Natural killer cell treated with Interleukin-12 subunit alpha and Interleukin-12 subunit beta and Interleukin-15 and Interleukin-18, amount 100 ng/mL, for 72 hours (primary cell): ENCODE measurements around the gene COL5A2. TPM values are rescaled to one million over a fixed set of nuclear protein-coding genes. Genes with fewer than 3 reads are reported as not detected.

ENCODE experiments used
- ATAC-seq, 2 donors: fragments of 150-1000 bp; cut with Tn5 transposase in 1 of 2; sonication (Bioruptor Pico), chemical (Tn5 transposase) in 1 of 2; 2 replicates each; pipeline ENCODE4 v1.10.0; 2021
- DNase-seq: peaks from one replicate; pipeline ENCODE4 v3.0.0; 2022; ENCODE audit warnings: low spot score
- H3K27ac Mint-ChIP-seq, 2 donors: 1 replicate in 1 of 2; 2 replicates in 1 of 2; pipeline ENCODE4 v1.8.0; 2022; ENCODE audit warnings: mixed read lengths in 2 of 2, mild to moderate bottlenecking in 1 of 2, moderate library complexity in 1 of 2
- H3K27me3 Mint-ChIP-seq, 2 donors: 1 replicate in 1 of 2; 2 replicates in 1 of 2; pipeline ENCODE4 v1.8.0; 2022; ENCODE audit warnings: mixed read lengths in 2 of 2
- H3K36me3 Mint-ChIP-seq: one replicate; pipeline ENCODE4 v1.8.0; 2022; ENCODE audit warnings: mixed read lengths
- H3K4me1 Mint-ChIP-seq, 2 donors: 1 replicate in 1 of 2; 2 replicates in 1 of 2; pipeline ENCODE4 v1.8.0; 2022; ENCODE audit warnings: low read depth in 2 of 2, mixed read lengths in 2 of 2, mild to moderate bottlenecking in 1 of 2
- H3K4me3 Mint-ChIP-seq: one replicate; pipeline ENCODE4 v1.8.0; 2022; ENCODE audit warnings: mixed read lengths
- H3K9me3 Mint-ChIP-seq: 2 replicates; pipeline ENCODE4 v1.8.0; 2022; ENCODE audit warnings: mixed read lengths
- total RNA-seq, 2 donors: library from RNA; stranded (reverse); gene quantifications; one replicate each; pipeline ENCODE4 v1.2.3, GENCODE V29; 2022

COL5A2 gene
- total RNA-seq, 2 donors from 2014 or later = 0.14 to 0.53 TPM

DNA sequence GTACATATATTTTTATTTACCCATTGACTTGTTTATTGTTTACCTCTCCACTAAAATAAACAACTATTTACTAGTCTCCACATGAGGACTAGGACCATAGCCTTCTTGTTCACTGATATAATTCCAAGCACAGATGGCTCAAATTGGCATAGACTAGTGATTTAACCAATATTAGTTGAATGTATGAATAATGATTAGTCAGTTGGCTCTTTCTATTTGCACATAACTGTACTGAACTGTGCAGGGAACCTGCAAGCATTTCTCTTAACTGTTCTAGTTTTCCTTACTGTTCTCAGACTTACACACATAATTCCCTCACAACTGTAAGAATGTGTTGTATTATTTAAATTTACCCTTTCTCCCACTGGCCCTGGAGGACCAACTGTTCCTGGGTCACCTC lies 113.5 kb downstream of the COL5A2 start:
- Mint-ChIP-seq H3K4me1 (no peaks in the 10 kb centered on the region), H3K27me3 (no peaks in the 10 kb centered on the region), H3K9me3 (peaks cover 9% of the 10 kb centered on the region), H3K27ac (no peak overlapping the region), H3K36me3 (no peaks in the 10 kb centered on the region), H3K4me3 (no peak overlapping the region)
- ATAC-seq (no peak), DNase-seq (no peak)

DNA sequence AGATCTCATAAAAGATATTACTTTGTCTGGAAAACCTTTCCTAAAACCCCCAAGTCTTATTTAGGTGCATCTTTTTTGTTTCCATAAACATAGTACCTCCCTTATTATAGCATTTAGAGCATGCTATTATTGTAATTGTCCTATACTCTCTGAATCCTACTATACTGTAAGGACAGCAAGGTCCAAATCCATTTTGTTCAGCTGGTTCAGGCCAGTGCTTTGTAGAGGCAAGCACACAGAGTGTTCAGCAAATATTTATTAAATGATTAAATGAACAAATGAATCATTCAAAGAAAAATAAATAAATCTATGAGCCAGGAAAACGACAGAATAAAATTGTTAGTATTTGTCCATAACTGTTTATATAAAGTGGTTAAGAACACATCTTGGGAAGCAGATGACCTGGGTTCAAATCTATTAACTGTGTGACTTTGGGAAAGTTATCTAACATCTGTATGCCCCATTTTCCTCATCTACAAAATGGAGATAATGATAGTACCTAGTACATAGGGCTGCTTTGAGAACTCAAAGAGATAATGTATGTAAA lies 119.4 kb downstream of the COL5A2 start:
- no peak overlapping the region for H3K27ac Mint-ChIP-seq
- H3K4me3 Mint-ChIP-seq = no peak overlapping the region
- H3K27me3 Mint-ChIP-seq = no peaks in the 10 kb centered on the region
- no peaks in the 10 kb centered on the region for H3K4me1 Mint-ChIP-seq
- H3K36me3 Mint-ChIP-seq = no peaks in the 10 kb centered on the region
- DNase-seq (no peak), ATAC-seq (no peak)
- H3K9me3 Mint-ChIP-seq = peaks cover 4% of the 10 kb centered on the region

DNA sequence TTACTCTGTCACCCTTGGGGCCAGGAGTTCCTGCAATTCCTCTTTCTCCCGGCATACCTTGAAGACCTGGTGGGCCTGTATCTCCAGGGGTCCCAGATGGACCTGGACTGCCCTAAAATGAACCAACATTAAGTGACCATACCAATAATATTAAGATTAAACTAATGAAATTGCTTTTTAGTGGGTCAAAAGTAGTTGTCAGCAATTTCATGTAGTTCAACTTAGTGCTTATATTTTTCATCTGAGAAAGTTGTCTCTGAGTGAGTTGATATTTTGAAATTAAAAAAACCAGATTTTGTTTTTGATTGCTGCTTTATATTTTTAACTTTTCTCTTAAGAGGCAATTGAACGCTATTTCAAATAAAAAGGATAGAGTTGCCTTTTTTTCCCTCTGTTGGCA lies 122.2 kb downstream of the COL5A2 start:
- H3K4me3 Mint-ChIP-seq = no peak overlapping the region
- H3K36me3 Mint-ChIP-seq = no peaks in the 10 kb centered on the region
- H3K4me1 Mint-ChIP-seq = no peaks in the 10 kb centered on the region
- H3K9me3 Mint-ChIP-seq = peaks cover 4% of the 10 kb centered on the region
- ATAC-seq (no peak), DNase-seq (no peak)
- H3K27me3 Mint-ChIP-seq = no peaks in the 10 kb centered on the region
- H3K27ac Mint-ChIP-seq = no peak overlapping the region

DNA sequence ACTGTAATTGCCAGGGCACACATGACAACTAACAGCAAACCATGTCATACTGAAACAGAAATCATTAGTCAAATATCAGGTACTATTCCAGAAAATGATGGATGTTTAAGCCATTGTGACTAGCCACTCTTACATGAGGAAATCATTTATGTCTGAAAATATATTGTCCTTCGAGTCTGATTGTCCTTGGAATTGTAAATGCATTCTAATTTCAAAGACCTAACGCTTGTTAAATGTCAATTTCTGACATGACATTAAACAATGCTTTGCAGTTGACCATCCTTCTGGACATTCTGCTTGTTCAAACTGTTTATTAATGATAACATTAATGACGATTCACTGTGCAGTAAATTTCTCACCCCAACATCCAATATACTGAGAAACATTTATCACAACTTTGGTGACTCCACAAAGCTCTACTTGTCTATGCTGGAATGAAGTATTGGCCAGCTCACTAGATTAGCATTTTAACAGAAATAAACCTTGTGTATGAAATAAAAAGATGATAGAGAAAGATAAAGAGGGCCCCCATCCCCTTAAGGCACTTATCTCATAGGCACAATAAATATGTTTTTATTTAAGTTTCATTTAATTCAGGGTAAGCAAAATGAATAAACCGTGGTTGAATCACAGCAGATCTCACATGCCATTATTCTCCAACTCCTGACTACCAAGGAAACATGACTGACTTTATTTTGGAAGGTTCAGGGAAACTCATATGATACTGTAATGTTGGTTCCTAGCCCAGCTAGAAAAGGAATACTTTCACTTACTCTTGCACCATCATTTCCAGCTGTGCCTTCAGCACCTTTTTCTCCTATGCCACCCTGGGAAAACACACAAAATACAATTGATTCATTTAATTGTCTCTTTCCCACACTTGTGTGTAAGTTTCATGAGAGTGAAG lies 123.1 kb downstream of the COL5A2 start:
- H3K4me3 Mint-ChIP-seq = no peak overlapping the region
- no peaks in the 10 kb centered on the region for H3K4me1 Mint-ChIP-seq
- no peaks in the 10 kb centered on the region for H3K36me3 Mint-ChIP-seq
- no peak overlapping the region for H3K27ac Mint-ChIP-seq
- no peak for ATAC-seq
- no peaks in the 10 kb centered on the region for H3K27me3 Mint-ChIP-seq
- DNase-seq = no peak
- H3K9me3 Mint-ChIP-seq = peaks cover 4% of the 10 kb centered on the region

DNA sequence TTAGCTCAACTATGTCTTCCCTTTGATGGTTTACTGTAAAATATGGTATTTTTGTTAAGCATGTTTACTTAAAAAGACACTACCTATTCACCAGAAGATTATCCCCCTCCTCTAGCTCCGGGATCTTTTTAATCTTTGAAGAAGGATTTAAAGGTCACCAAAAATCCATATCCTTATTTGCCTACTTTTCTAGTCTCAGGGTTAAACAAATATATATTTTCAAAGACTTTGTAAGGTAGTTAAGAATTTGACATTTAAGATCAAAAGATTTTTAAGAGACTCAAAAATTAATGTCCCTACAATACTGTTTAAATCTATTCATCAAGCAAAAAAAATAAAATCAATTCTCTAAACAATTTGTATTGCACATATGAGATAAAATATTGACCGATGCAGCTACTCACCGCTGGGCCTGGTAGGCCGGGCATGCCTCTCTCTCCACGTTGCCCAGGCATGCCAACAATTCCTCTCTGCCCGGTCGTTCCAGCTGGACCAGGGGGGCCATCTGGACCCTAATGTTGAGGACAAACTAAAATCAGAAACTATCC lies 129.3 kb downstream of the COL5A2 start:
- no peak overlapping the region for H3K4me3 Mint-ChIP-seq
- ATAC-seq = no peak
- no peaks in the 10 kb centered on the region for H3K4me1 Mint-ChIP-seq
- H3K27me3 Mint-ChIP-seq = no peaks in the 10 kb centered on the region
- no peaks in the 10 kb centered on the region for H3K36me3 Mint-ChIP-seq
- DNase-seq = no peak
- H3K9me3 Mint-ChIP-seq = peaks cover 4% of the 10 kb centered on the region
- no peak overlapping the region for H3K27ac Mint-ChIP-seq

DNA sequence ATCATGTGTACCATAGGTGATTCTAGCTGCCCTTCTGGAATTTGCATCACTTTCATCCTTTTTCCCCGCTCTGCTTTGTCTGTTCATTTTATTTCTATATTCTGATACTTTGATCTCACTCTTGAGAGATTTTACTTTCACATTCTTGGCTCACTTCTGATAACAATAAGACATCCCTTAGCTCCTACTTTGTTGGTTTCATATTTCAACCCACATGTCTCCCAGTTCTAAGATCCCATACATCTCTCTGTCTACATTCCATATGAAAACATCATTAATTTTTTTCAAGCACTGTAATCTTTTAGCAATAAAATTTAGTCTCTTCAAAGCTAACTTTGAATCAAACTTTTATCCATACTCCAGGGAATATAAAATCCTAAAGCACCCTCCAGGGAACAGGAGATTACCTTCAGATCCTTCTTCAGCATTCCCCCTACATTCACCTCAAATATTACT lies 129.8 kb downstream of the COL5A2 start:
- no peak for ATAC-seq

DNA sequence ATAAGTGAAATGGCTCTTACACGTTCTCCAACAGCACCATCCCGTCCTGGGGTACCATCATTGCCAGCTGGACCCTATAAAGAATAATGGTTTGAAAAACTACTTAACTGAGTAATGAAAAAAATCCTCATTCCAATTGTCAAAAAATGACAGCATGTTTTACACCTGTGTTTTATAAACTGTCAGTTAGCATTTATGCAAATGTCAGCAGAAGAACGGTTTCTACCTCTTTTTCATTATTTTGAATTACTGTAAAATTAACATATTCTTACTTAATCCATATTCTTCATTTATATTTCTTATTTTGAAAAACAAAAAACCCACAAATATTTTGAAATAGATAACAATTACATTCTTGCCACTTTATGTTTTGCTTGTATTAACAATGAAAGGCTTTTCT lies 131.4 kb downstream of the COL5A2 start:
- Mint-ChIP-seq H3K27ac (no peak overlapping the region), H3K4me3 (no peak overlapping the region), H3K9me3 (peaks cover 4% of the 10 kb centered on the region), H3K4me1 (no peaks in the 10 kb centered on the region), H3K36me3 (no peaks in the 10 kb centered on the region), H3K27me3 (no peaks in the 10 kb centered on the region)
- ATAC-seq = no peak
- no peak for DNase-seq

More for the DNA sequence above, 129.8 kb downstream of the COL5A2 start:
- H3K27ac Mint-ChIP-seq = no peak overlapping the region
- H3K4me3 Mint-ChIP-seq = no peak overlapping the region
- no peaks in the 10 kb centered on the region for H3K4me1 Mint-ChIP-seq
- DNase-seq = no peak
- no peaks in the 10 kb centered on the region for H3K36me3 Mint-ChIP-seq
- peaks cover 4% of the 10 kb centered on the region for H3K9me3 Mint-ChIP-seq
- no peaks in the 10 kb centered on the region for H3K27me3 Mint-ChIP-seq

DNA sequence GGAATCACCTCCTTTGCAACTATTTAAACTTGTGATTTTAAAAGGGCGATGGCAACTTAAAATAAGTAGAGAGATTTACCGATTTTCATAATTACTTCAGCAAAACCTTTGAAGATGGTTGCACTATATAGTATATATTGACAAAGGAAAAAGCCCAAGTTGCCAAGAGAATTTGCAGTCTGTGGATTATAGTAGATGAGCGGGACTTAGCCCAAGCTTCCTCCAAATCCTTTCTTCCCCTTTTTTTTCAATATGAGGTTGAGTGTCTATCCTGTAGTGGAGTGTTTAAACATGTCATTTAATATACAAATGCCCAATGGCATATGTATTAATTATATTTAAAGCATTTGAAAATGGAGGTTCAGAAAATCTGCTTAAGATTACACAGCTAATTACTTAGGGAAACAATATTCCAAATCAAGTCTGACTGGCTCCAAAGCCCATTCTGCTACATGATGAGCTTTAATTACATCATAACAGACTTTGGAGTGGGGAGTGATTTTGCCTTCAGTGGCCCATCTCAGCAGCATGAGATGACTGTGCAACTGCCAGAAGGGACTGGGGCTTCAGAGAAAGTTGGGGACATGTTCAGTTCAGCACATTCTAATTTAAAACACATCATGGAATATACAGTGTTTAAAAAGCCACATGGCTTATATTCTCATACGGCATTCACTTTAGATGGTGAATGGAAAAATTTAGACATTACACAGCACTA lies 132.2 kb downstream of the COL5A2 start:
- H3K4me1 Mint-ChIP-seq = no peaks in the 10 kb centered on the region
- no peak overlapping the region for H3K4me3 Mint-ChIP-seq
- peaks cover 4% of the 10 kb centered on the region for H3K9me3 Mint-ChIP-seq
- no peaks in the 10 kb centered on the region for H3K27me3 Mint-ChIP-seq
- H3K27ac Mint-ChIP-seq = no peak overlapping the region
- ATAC-seq (no peak), DNase-seq (no peak)
- H3K36me3 Mint-ChIP-seq = no peaks in the 10 kb centered on the region

DNA sequence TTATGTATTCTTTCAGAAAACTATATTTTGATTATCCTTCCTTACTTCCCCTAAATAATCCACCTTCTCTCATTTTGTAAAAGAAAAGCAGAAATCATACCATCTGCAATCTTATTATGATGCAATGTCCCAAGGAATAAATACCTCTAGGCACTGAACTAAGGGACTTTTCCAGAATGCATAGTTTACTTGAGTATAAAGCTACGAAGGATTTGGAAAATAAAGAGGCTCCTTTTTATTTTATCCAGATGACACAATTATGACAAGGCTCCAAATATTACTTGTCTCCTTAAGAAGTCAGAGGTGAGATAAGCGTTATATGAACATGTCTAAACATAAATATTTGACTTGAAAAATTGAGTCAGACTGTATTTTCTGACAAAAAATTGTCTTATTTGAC lies 133.2 kb downstream of the COL5A2 start:
- no peaks in the 10 kb centered on the region for H3K4me1 Mint-ChIP-seq
- peaks cover 4% of the 10 kb centered on the region for H3K9me3 Mint-ChIP-seq
- no peaks in the 10 kb centered on the region for H3K36me3 Mint-ChIP-seq
- H3K27me3 Mint-ChIP-seq = no peaks in the 10 kb centered on the region
- no peak overlapping the region for H3K4me3 Mint-ChIP-seq
- no peak overlapping the region for H3K27ac Mint-ChIP-seq
- ATAC-seq = no peak
- DNase-seq = no peak

DNA sequence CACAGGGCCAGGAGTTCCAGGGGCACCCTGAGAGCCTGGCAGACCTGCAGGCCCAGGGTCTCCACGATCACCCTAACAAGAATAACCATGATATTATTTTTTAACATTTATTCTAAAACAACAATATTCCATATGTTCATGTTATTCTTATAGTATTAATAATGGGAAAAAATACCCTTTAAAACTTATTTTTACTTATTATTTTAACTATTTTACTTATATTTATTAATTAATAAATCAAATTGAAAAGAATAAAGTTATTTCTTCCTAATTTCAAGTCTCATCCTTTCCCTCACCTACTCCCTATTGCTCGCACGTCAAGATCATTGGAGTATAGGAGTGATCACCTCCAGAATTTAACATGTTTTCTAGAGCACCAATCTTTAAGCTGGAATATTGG lies 133.7 kb downstream of the COL5A2 start:
- no peaks in the 10 kb centered on the region for H3K27me3 Mint-ChIP-seq
- no peaks in the 10 kb centered on the region for H3K4me1 Mint-ChIP-seq
- DNase-seq (no peak), ATAC-seq (no peak)
- H3K36me3 Mint-ChIP-seq = no peaks in the 10 kb centered on the region
- H3K27ac Mint-ChIP-seq = no peak overlapping the region
- H3K4me3 Mint-ChIP-seq = no peak overlapping the region
- H3K9me3 Mint-ChIP-seq = peaks cover 4% of the 10 kb centered on the region

DNA sequence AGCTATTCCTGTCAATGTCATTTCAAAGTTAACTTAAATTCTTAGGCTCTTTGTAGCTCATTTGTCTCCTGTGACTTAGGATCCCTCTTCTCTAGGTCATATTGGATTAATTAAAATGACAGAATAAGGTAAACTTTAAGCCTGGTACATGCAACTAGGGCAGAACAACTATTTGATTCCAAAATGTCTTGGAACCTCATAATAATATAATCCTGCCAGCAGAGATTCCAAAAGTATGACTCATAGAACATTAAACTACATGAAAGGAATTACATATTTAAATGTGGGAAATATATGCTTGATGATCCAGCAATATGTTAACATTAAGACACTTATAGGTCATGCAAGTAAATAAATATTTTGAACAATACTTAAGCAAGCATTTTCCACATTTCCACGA lies 142.0 kb downstream of the COL5A2 start:
- no peaks in the 10 kb centered on the region for H3K4me1 Mint-ChIP-seq
- H3K4me3 Mint-ChIP-seq = no peak overlapping the region
- H3K36me3 Mint-ChIP-seq = no peaks in the 10 kb centered on the region
- no peaks in the 10 kb centered on the region for H3K27me3 Mint-ChIP-seq
- ATAC-seq (no peak), DNase-seq (no peak)
- H3K9me3 Mint-ChIP-seq = no peaks in the 10 kb centered on the region
- no peak overlapping the region for H3K27ac Mint-ChIP-seq

DNA sequence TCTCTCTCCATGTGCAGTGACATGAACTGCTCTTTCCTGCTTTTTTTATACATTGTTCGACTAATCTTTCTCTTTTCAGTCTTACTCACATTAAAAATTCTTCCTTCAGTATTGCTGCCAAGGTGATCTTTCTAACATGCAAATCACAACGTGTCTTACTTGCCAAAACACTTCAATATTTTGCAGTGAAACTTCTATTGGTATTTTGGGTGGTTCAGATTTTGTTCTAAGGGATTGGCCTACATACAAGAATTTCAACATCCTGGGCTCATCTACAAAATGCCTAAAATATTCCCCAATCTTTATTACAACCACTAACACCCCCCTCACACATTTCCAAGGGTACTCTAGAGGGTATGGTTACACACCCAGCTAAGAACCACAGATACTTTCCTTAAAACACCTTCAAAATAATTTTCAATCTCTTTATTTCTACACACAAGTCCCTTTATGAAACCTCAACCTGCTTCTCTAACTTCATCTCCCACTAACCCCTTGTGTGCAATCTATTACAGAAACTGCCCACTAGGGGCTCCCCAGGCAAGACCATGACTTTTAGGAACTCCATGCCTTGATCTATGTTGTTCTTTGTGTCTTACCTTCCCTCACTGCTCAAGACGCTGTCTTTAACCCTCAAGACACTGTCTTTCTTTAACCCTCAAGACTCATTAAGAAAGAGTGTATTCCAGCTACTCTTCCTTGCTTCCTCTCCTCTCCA lies 154.5 kb downstream of the COL5A2 start:
- Mint-ChIP-seq H3K4me1 (no peaks in the 10 kb centered on the region), H3K27me3 (no peaks in the 10 kb centered on the region), H3K36me3 (no peaks in the 10 kb centered on the region), H3K9me3 (peaks cover 19% of the 10 kb centered on the region), H3K27ac (no peak overlapping the region), H3K4me3 (no peak overlapping the region)
- no peak for DNase-seq
- no peak for ATAC-seq

DNA sequence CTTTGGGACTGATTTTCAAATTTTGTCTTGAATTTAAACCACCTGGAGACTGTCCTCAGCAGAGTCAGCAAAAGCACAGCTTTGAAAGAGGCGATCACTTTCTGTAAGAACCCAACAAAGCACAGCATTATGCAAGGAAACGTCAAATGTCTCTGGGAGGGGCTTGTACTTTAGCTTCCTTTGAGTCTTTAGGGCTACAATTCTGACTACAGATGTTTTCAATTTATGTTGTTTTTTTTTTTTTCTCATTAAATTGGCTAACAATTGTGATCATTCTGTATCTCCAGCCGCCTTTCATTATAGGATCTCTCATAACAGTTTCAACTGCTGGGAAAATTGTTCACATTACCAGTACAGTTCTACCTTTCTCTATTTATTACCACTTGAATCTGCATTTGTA lies 157.1 kb downstream of the COL5A2 start:
- Mint-ChIP-seq H3K27ac (no peak overlapping the region), H3K27me3 (no peaks in the 10 kb centered on the region), H3K4me1 (no peaks in the 10 kb centered on the region), H3K9me3 (peaks cover 27% of the 10 kb centered on the region), H3K4me3 (no peak overlapping the region), H3K36me3 (no peaks in the 10 kb centered on the region)
- DNase-seq = no peak
- ATAC-seq = no peak
